WERI-Rb-1 (cell line): ENCODE data around the gene PTPRM.

Experiments
- DNase-seq: peaks from one replicate; pipeline ENCODE4 v3.0.0-alpha.2; 2020
- H3K27ac ChIP-seq: fragments of 250-450 bp; sonication (Bioruptor Pico); 2 replicates; pipeline ENCODE4 v1.5.1; 2020; ENCODE audit warnings: mild to moderate bottlenecking, moderate library complexity
- H3K27me3 ChIP-seq: fragments of 250-450 bp; sonication (Bioruptor Pico); 2 replicates; pipeline ENCODE4 v1.5.1; 2021; ENCODE audit warnings: mild to moderate bottlenecking, low read depth, moderate library complexity; ENCODE audit not compliant: insufficient read depth, severe bottlenecking
- H3K36me3 ChIP-seq: fragments of 250-450 bp; sonication (Bioruptor Pico); 2 replicates; pipeline ENCODE4 v1.5.1; 2020; ENCODE audit warnings: mild to moderate bottlenecking, moderate library complexity
- H3K4me3 ChIP-seq: 2 replicates; pipeline ENCODE4 v1.5.1; 2011; ENCODE audit warnings: low read depth, mild to moderate bottlenecking, control low read depth, low read length
- H3K9me3 ChIP-seq: fragments of 250-450 bp; sonication (Bioruptor Pico); 2 replicates; pipeline ENCODE4 v1.5.1; 2021; ENCODE audit warnings: mild to moderate bottlenecking, moderate library complexity; ENCODE audit not compliant: severe bottlenecking
- TF ChIP-seq, protein P1 (sequence below): IDR thresholded peaks from 2 replicates; pipeline ENCODE4 v1.5.1; 2011; ENCODE audit warnings: low read depth, mild to moderate bottlenecking, control low read depth, inconsistent platforms, low read length

The PTPRM gene

DNA sequence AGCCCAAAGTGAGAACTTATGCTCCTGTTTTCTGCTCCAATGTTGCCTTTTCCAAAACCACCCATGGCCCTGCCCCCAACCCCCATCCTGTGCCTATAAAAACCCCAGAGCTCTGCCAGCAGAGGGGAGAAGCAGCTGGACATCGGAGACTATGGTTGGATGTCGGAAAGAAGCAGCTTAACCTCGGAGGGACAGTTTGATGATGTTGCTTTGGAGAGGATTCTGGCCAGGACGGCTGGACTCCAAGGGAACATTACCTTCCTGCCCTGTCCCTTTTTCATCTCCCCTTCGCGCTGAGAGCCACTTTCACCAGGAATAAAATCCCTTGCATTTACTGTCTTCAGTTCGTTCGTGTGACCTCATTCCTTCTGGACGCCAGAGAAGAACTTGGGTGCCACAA is 158.4 kb downstream of the PTPRM start:
- H3K27me3 ChIP-seq: no peaks in the 10 kb centered on the region
- no peak overlapping the region for H3K4me3 ChIP-seq
- TF ChIP-seq, protein P1, sequence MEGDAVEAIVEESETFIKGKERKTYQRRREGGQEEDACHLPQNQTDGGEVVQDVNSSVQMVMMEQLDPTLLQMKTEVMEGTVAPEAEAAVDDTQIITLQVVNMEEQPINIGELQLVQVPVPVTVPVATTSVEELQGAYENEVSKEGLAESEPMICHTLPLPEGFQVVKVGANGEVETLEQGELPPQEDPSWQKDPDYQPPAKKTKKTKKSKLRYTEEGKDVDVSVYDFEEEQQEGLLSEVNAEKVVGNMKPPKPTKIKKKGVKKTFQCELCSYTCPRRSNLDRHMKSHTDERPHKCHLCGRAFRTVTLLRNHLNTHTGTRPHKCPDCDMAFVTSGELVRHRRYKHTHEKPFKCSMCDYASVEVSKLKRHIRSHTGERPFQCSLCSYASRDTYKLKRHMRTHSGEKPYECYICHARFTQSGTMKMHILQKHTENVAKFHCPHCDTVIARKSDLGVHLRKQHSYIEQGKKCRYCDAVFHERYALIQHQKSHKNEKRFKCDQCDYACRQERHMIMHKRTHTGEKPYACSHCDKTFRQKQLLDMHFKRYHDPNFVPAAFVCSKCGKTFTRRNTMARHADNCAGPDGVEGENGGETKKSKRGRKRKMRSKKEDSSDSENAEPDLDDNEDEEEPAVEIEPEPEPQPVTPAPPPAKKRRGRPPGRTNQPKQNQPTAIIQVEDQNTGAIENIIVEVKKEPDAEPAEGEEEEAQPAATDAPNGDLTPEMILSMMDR: no peak
- no peaks in the 10 kb centered on the region for H3K9me3 ChIP-seq
- no peak overlapping the region for H3K27ac ChIP-seq
- no peaks in the 10 kb centered on the region for H3K36me3 ChIP-seq
- DNase-seq: no peak

DNA sequence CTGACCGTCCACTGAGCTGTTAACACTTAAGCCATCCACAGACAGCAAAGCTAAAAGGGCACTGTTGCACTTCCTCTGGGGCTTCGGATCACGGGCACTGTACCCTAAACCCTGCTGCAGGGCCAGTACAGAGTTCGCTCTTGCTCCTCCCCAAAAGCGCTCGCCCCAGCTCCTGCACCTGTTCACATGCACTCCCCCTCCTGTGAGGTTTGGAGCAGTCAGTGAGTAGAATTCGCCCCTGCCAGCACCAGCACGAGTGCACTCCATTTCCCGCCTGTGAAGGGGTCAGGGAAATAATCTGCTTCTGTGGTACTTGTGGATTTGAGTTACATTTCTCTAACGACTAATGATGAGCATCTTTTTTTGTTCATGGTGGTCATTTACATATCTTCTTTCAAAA is 158.8 kb downstream of the PTPRM start:
- Histone ChIP-seq H3K4me3 (no peak overlapping the region), H3K36me3 (no peaks in the 10 kb centered on the region), H3K9me3 (no peaks in the 10 kb centered on the region), H3K27me3 (no peaks in the 10 kb centered on the region), H3K27ac (no peak overlapping the region)
- no peak for DNase-seq
- TF ChIP-seq, protein P1: no peak

DNA sequence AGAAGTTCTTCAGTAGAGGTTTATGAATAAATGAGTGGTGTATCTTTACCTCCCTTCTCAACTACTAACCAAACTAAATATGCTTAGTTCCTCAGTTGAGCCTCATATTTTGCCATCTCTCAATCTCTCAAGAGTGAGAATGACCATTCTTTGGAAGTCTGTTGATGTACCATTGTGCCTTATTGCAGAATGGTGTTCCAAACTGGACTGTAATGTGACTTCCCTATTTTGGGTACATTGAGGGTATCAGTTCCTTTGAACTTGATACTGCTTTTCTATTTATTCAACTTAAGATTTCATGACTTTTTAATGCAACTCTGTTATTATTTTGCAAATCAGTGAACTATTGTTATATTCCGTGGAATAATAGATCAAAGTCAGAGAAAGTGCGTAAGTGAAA is 159.4 kb downstream of the PTPRM start:
- H3K36me3 ChIP-seq: no peaks in the 10 kb centered on the region
- TF ChIP-seq, protein P1: no peak
- no peaks in the 10 kb centered on the region for H3K27me3 ChIP-seq
- H3K4me3 ChIP-seq: no peak overlapping the region
- H3K27ac ChIP-seq: no peak overlapping the region
- H3K9me3 ChIP-seq: no peaks in the 10 kb centered on the region
- DNase-seq: no peak

DNA sequence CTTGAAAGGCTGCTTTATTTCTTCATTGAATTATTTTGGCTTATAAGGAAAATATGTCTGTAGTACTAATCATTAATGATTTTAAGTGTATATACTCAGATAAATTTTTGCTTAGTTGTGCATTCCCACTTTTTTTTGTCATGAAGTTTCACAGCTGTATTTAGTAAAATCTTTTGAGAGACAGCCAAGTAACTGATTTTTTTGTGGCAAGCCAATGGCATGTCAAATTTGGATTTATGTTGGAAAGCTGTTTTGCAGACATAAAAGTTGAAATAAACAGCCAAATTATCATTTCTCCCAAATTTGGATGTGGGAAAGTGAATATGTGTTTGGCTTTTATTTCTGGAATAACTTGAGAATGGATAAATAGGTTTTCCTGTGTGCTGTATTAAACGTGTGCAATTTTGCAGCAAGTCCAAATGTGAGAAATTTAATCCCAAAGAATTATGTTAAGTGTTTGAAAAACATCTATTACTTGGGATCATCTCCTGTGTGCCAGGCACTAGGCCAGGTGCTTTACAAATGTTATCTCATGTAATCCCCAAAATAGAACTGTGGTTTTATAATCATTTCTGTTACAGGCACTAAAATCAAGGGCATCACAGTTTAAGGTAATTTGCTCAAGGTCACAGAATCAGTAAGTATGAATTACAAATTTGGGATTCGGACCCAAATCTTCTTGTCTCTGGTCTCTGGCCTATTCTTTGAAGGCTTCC is 160.4 kb downstream of the PTPRM start:
- DNase-seq: no peak
- TF ChIP-seq, protein P1: no peak
- Histone ChIP-seq H3K27me3 (no peaks in the 10 kb centered on the region), H3K27ac (no peak overlapping the region), H3K9me3 (no peaks in the 10 kb centered on the region), H3K36me3 (no peaks in the 10 kb centered on the region), H3K4me3 (no peak overlapping the region)

DNA sequence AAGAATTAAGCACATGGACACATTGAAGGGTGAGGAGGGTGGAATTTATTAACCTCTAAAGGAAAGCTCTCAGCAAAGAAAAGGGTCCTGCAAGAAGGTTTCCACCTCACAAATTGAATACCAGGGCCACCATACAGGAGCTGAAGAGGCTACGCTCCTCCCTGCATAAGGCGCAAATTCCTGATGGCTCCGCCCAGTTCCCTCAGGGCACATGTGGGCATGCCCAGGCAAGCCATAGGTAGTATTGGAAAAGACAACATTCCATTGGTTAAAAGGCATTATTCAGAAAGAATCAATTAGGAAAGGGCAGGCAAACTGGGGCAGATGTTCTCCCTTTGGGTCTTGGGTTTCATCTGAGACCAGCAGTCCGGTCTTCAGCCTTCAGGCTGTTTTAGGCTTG is 161.2 kb downstream of the PTPRM start:
- Histone ChIP-seq H3K4me3 (no peak overlapping the region), H3K9me3 (peaks cover 4% of the 10 kb centered on the region), H3K27ac (no peak overlapping the region), H3K27me3 (no peaks in the 10 kb centered on the region), H3K36me3 (no peaks in the 10 kb centered on the region)
- TF ChIP-seq, protein P1: no peak
- DNase-seq: no peak

DNA sequence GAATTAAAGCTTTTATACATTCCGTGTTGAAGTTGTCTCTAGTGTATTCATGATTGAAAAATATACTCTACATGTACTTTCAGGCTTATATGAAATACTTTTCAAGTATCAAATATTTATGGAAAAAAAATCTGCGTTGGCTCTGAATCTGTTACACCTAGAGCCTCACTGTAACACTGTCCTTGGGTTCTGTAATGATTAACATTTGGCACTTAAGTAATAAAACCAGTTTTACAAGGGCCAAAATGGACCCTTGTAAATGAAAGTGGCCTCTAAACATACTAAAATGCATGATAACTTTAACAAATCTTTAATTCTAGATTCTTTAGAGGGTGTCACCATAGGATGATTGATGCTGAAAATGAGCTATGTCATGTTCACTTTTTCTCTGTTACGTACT is 162.8 kb downstream of the PTPRM start:
- no peak for DNase-seq
- H3K36me3 ChIP-seq: no peaks in the 10 kb centered on the region
- no peak overlapping the region for H3K4me3 ChIP-seq
- H3K27ac ChIP-seq: no peak overlapping the region
- TF ChIP-seq, protein P1: no peak
- peaks cover 8% of the 10 kb centered on the region for H3K9me3 ChIP-seq
- no peaks in the 10 kb centered on the region for H3K27me3 ChIP-seq
